ENCODE results near the gene PLPP1. TPM values are rescaled to one million over a fixed set of nuclear protein-coding genes. Genes with fewer than 3 reads are reported as not detected.

PLPP1 gene
- total and polyA plus RNA-seq, 2 experiments from 2014 or later, result 39.1 to 97.1 TPM

GRCh38 chr5:55410845-55411244, 123.9 kb downstream of the PLPP1 start (continued):
- TF ChIP-seq EZH2 (IDR thresholded peaks at IDR 0.05; ENCODE audit: low read depth, unreplicated experiment) (no peak), CREB1 (CRISPR knock-in tag; IDR thresholded peaks at IDR 0.05; ENCODE audit: low read depth) (no peak), EZH2phosphoT487 (IDR thresholded peaks at IDR 0.05; ENCODE audit: unreplicated experiment) (no peak), ZNF114 (CRISPR knock-in tag; IDR thresholded peaks at IDR 0.05) (no peak), ETS1 (IDR thresholded peaks at IDR 0.05) (no peak), REST (IDR thresholded peaks at IDR 0.05; ENCODE audit: unreplicated experiment) (no peak)

DNA sequence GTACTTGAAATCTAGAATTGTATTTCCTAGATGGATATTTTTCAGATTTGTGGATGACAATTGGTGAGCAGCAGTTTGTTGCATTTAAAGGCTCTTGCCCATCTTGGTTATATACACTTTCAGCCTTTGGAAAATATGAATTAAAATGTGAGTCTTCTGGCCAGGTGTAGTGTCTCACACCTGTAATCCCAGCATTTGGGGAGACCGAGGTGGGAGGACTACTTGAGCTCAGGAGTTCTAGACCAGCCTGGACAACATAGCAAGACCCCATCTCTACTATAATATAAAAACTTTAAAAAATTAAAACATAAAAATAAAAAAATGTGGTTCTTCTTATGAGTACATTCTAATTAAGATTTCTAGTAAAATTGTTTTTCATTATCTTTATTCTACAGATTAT, 125.0 kb downstream of the PLPP1 start:
- no peak overlapping the region for H3K4me3 ChIP-seq
- H3K4me1 Mint-ChIP-seq, result no peaks in the 10 kb centered on the region
- H3K9me3 Mint-ChIP-seq, result no peaks in the 10 kb centered on the region
- H3K4me3 Mint-ChIP-seq, result no peak overlapping the region
- H2AFZ ChIP-seq, result no peak overlapping the region
- H3K4me1 ChIP-seq (ENCODE audit: insufficient read depth), result no peaks in the 10 kb centered on the region
- peaks cover 7% of the 10 kb centered on the region for H3K36me3 ChIP-seq (ENCODE audit: insufficient read depth)
- H3K4me2 ChIP-seq, result no peak overlapping the region
- H3K27me3 ChIP-seq (ENCODE audit: insufficient read depth), result no peaks in the 10 kb centered on the region
- no peak for ATAC-seq
- no peaks in the 10 kb centered on the region for H3K27me3 Mint-ChIP-seq (ENCODE audit: insufficient read depth, low read depth, poor library complexity)
- no peak overlapping the region for H3K27ac ChIP-seq (ENCODE audit: low read depth)
- H3K9me2 ChIP-seq (ENCODE audit: insufficient read depth), result no peaks in the 10 kb centered on the region
- H4K20me1 ChIP-seq (replicated peaks; ENCODE audit: insufficient read depth), result no peaks in the 10 kb centered on the region
- no peaks in the 10 kb centered on the region; the same call in 1 of the 2 replicates for H3F3A ChIP-seq (replicated peaks; ENCODE audit: low read depth)
- H3K36me3 Mint-ChIP-seq (ENCODE audit: low read depth), result peaks cover 38% of the 10 kb centered on the region
- H3K27ac Mint-ChIP-seq, result no peak overlapping the region
- DNase-seq (ENCODE audit: low spot score), result no peak
- no peaks in the 10 kb centered on the region for H3K79me2 ChIP-seq (replicated peaks; ENCODE audit: insufficient read depth)
- TF ChIP-seq, protein P1, sequence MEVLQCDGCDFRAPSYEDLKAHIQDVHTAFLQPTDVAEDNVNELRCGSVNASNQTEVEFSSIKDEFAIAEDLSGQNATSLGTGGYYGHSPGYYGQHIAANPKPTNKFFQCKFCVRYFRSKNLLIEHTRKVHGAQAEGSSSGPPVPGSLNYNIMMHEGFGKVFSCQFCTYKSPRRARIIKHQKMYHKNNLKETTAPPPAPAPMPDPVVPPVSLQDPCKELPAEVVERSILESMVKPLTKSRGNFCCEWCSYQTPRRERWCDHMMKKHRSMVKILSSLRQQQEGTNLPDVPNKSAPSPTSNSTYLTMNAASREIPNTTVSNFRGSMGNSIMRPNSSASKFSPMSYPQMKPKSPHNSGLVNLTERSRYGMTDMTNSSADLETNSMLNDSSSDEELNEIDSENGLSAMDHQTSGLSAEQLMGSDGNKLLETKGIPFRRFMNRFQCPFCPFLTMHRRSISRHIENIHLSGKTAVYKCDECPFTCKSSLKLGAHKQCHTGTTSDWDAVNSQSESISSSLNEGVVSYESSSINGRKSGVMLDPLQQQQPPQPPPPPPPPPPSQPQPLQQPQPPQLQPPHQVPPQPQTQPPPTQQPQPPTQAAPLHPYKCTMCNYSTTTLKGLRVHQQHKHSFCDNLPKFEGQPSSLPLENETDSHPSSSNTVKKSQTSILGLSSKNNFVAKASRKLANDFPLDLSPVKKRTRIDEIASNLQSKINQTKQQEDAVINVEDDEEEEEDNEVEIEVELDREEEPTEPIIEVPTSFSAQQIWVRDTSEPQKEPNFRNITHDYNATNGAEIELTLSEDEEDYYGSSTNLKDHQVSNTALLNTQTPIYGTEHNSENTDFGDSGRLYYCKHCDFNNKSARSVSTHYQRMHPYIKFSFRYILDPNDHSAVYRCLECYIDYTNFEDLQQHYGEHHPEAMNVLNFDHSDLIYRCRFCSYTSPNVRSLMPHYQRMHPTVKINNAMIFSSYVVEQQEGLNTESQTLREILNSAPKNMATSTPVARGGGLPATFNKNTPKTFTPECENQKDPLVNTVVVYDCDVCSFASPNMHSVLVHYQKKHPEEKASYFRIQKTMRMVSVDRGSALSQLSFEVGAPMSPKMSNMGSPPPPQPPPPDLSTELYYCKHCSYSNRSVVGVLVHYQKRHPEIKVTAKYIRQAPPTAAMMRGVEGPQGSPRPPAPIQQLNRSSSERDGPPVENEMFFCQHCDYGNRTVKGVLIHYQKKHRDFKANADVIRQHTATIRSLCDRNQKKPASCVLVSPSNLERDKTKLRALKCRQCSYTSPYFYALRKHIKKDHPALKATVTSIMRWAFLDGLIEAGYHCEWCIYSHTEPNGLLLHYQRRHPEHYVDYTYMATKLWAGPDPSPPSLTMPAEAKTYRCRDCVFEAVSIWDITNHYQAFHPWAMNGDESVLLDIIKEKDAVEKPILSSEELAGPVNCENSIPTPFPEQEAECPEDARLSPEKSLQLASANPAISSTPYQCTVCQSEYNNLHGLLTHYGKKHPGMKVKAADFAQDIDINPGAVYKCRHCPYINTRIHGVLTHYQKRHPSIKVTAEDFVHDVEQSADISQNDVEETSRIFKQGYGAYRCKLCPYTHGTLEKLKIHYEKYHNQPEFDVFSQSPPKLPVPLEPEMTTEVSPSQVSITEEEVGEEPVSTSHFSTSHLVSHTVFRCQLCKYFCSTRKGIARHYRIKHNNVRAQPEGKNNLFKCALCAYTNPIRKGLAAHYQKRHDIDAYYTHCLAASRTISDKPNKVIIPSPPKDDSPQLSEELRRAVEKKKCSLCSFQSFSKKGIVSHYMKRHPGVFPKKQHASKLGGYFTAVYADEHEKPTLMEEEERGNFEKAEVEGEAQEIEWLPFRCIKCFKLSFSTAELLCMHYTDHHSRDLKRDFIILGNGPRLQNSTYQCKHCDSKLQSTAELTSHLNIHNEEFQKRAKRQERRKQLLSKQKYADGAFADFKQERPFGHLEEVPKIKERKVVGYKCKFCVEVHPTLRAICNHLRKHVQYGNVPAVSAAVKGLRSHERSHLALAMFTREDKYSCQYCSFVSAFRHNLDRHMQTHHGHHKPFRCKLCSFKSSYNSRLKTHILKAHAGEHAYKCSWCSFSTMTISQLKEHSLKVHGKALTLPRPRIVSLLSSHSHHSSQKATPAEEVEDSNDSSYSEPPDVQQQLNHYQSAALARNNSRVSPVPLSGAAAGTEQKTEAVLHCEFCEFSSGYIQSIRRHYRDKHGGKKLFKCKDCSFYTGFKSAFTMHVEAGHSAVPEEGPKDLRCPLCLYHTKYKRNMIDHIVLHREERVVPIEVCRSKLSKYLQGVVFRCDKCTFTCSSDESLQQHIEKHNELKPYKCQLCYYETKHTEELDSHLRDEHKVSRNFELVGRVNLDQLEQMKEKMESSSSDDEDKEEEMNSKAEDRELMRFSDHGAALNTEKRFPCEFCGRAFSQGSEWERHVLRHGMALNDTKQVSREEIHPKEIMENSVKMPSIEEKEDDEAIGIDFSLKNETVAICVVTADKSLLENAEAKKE (CRISPR knock-in tag; IDR thresholded peaks at IDR 0.05), result no peak
- TF ChIP-seq CREB1 (CRISPR knock-in tag; IDR thresholded peaks at IDR 0.05; ENCODE audit: low read depth) (no peak), EZH2phosphoT487 (IDR thresholded peaks at IDR 0.05; ENCODE audit: unreplicated experiment) (no peak), ZNF114 (CRISPR knock-in tag; IDR thresholded peaks at IDR 0.05) (no peak), EZH2 (IDR thresholded peaks at IDR 0.05; ENCODE audit: low read depth, unreplicated experiment) (no peak), STAT1 (IDR thresholded peaks at IDR 0.05; ENCODE audit: unreplicated experiment) (no peak), ETS1 (IDR thresholded peaks at IDR 0.05) (no peak), JUNB (IDR thresholded peaks at IDR 0.05; ENCODE audit: unreplicated experiment) (no peak), NANOG (IDR thresholded peaks at IDR 0.05; ENCODE audit: borderline replicate concordance) (no peak), ZNF331 (CRISPR knock-in tag; IDR thresholded peaks at IDR 0.05; ENCODE audit: low read depth) (no peak)
